Naive thymus-derived CD4-positive, alpha-beta T cell (primary cell): ENCODE results near the gene MAPK12. TPM values are rescaled to one million over a fixed set of nuclear protein-coding genes. Genes with fewer than 3 reads are reported as not detected.
A peak's percentile ranks its signal among the peaks of the same experiment; 100 is the strongest.

Experiments used
- ATAC-seq: fragments of 150-1000 bp; cut with Tn5 transposase; 2 replicates; pipeline ENCODE4 v1.10.0; 2021; ENCODE audit warnings: mild to moderate bottlenecking, moderate library complexity
- CTCF ChIA-PET: fragments of 350-600 bp; sonication (Branson Sonifier 250); formaldehyde crosslinking; loops from one replicate; lab custom pipeline; 2021; ENCODE audit warnings: antibody characterized with exemption; lab: Charles Lee
- POLR2A ChIA-PET: fragments of 350-600 bp; sonication (Branson Sonifier 250); formaldehyde crosslinking; loops from one replicate; lab custom pipeline; 2021; ENCODE audit warnings: antibody characterized with exemption, inconsistent platforms; lab: Charles Lee
- DNase-seq, 9 donors: peaks; one replicate each; pipeline versions ENCODE4 v3.0.0 to v3.0.0-alpha.2; 2020 to 2022; ENCODE audit warnings: mixed read lengths in 1 of 9
- H3K27ac ChIP-seq: one replicate; pipeline ENCODE4 v1.7.0; 2013; ENCODE audit warnings: mild to moderate bottlenecking, low read depth, low read length, moderate library complexity
- H3K27me3 ChIP-seq, 2 donors: one replicate each; pipeline ENCODE4 v1.7.0; 2013; ENCODE audit warnings: low read length in 2 of 2, mild to moderate bottlenecking in 2 of 2, moderate library complexity in 2 of 2; ENCODE audit not compliant: control insufficient read depth in 2 of 2, insufficient read depth in 2 of 2
- H3K36me3 ChIP-seq, 3 experiments: 1 replicate in 2 of 3; 2 replicates in 1 of 3; pipeline ENCODE4 v1.7.0; 2013; ENCODE audit warnings: low read length in 3 of 3, mild to moderate bottlenecking in 3 of 3, moderate library complexity in 1 of 3; ENCODE audit not compliant: insufficient read depth in 3 of 3, control insufficient read depth in 2 of 3
- H3K4me1 ChIP-seq, 2 donors: one replicate each; pipeline ENCODE4 v1.7.0; 2013; ENCODE audit warnings: low read length in 2 of 2, mild to moderate bottlenecking in 2 of 2, moderate library complexity in 1 of 2; ENCODE audit not compliant: control insufficient read depth in 2 of 2, insufficient read depth in 2 of 2
- H3K4me3 ChIP-seq: 2 replicates; pipeline ENCODE4 v1.7.0; 2013; ENCODE audit warnings: mild to moderate bottlenecking, low read length
- H3K9me3 ChIP-seq, 3 experiments: 1 replicate in 2 of 3; 2 replicates in 1 of 3; pipeline ENCODE4 v1.7.0; 2013; ENCODE audit warnings: low read length in 3 of 3; ENCODE audit not compliant: control insufficient read depth in 2 of 3
- H3K27ac Mint-ChIP-seq, 9 donors: one replicate each; pipeline ENCODE4 v1.8.0; 2020 to 2022; ENCODE audit warnings: mixed read lengths in 9 of 9, mild to moderate bottlenecking in 8 of 9, moderate library complexity in 5 of 9, inconsistent platforms in 2 of 9
- H3K27me3 Mint-ChIP-seq, 5 donors: one replicate each; pipeline ENCODE4 v1.8.0; 2021 to 2022; ENCODE audit warnings: mixed read lengths in 5 of 5, mild to moderate bottlenecking in 1 of 5
- H3K36me3 Mint-ChIP-seq, 5 donors: one replicate each; pipeline ENCODE4 v1.8.0; 2020 to 2022; ENCODE audit warnings: mixed read lengths in 5 of 5, mild to moderate bottlenecking in 3 of 5, inconsistent platforms in 1 of 5
- H3K4me1 Mint-ChIP-seq, 7 donors: one replicate each; pipeline ENCODE4 v1.8.0; 2020 to 2022; ENCODE audit warnings: mixed read lengths in 7 of 7, mild to moderate bottlenecking in 3 of 7, inconsistent platforms in 1 of 7
- H3K4me3 Mint-ChIP-seq, 10 donors: one replicate each; pipeline ENCODE4 v1.8.0; 2020 to 2022; ENCODE audit warnings: mild to moderate bottlenecking in 10 of 10, mixed read lengths in 10 of 10, moderate library complexity in 6 of 10, inconsistent platforms in 2 of 10
- H3K9me3 Mint-ChIP-seq, 11 donors: one replicate each; pipeline ENCODE4 v1.8.0; 2020 to 2022; ENCODE audit warnings: mixed read lengths in 11 of 11, mild to moderate bottlenecking in 4 of 11, inconsistent platforms in 1 of 11, moderate library complexity in 1 of 11
- intact Hi-C, 2 donors: fragments of 100-400 bp; cut with micrococcal nuclease; formaldehyde crosslinking; loops; one replicate each; pipeline ENCODE4 v1.15.1; 2023
- polyA plus RNA-seq, 2 donors: library from polyadenylated mRNA; unstranded; fragments of 300-500 nt; fragmentation: Illumina TruSeq; gene quantifications; one replicate each; pipeline ENCODE4 v1.2.3, GENCODE V29; 2021
- total RNA-seq, 6 experiments: library from RNA in 5 of 6; stranded (reverse) in 5 of 6; gene quantifications; 1 replicate in 5 of 6; 2 replicates in 1 of 6; pipeline ENCODE4 v1.2.3 and lab custom pipeline; 2021 to 2026

The MAPK12 gene
- total and polyA plus RNA-seq, 7 experiments from 2014 or later = 0.07 to 6.2 (median 2.1) TPM; not detected in 1

DNA sequence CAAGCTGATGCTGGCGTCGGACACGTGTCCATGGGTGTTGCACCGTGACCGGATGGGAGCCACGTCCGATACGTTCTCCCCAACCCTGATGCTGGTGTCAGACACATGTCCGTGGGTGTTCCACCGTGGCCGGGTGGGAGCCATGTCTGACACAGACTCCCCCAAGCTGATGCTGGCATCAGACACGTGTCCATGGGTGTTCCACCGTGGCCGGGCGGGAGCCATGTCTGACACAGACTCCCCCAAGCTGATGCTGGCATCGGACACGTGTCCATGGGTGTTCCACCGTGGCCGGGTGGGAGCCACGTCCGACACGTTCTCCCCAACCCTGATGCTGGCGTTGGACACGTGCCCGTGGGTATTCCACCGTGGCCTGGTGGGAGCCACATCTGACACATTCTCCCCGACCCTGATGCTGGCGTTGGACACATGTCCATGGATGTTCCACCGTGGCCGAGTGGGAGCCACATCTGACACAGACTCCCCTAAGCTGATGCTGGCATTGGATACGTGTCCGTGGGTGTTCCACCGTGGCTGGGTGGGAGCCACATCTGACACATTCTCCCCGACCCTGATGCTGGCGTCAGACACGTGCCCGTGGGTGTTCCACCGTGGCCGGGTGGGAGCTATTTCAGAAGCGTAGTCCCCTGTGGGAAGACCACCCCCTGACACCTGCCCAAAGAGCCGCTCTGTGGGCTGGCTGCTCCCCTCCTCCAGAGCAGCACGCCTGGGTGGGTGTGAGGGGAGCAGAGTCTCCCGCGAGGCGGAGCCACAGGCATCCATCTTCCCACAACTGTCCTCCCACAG lies 40.7 kb downstream of the MAPK12 start:
- no peaks in the 10 kb centered on the region for H3K27me3 Mint-ChIP-seq
- H3K9me3 ChIP-seq = no peaks in the 10 kb centered on the region
- peaks cover 7 to 95% (median 30%) of the 10 kb centered on the region in 3 experiments for H3K36me3 ChIP-seq
- CTCF ChIA-PET = no interaction called here
- H3K4me1 Mint-ChIP-seq = peaks cover 0 to 4% (median 0%) of the 10 kb centered on the region in 7 donors
- H3K36me3 Mint-ChIP-seq = peaks cover 0 to 19% (median 4%) of the 10 kb centered on the region in 5 donors
- H3K4me3 ChIP-seq = no peak overlapping the region
- no peak overlapping the region for H3K27ac ChIP-seq
- H3K9me3 Mint-ChIP-seq = no peaks in the 10 kb centered on the region
- no peaks in the 10 kb centered on the region for H3K4me1 ChIP-seq
- H3K27ac Mint-ChIP-seq = no peak overlapping the region
- POLR2A ChIA-PET = interaction anchor here (0.8 kb wide), 1 partner anchor 9 kb away, joined by 7 read pairs; no protein-coding TSS in a partner anchor
- intact Hi-C loops = no loop called here
- no peak overlapping the region for H3K4me3 Mint-ChIP-seq
- ATAC-seq (no peak), DNase-seq (no peak)
- no peaks in the 10 kb centered on the region for H3K27me3 ChIP-seq

DNA sequence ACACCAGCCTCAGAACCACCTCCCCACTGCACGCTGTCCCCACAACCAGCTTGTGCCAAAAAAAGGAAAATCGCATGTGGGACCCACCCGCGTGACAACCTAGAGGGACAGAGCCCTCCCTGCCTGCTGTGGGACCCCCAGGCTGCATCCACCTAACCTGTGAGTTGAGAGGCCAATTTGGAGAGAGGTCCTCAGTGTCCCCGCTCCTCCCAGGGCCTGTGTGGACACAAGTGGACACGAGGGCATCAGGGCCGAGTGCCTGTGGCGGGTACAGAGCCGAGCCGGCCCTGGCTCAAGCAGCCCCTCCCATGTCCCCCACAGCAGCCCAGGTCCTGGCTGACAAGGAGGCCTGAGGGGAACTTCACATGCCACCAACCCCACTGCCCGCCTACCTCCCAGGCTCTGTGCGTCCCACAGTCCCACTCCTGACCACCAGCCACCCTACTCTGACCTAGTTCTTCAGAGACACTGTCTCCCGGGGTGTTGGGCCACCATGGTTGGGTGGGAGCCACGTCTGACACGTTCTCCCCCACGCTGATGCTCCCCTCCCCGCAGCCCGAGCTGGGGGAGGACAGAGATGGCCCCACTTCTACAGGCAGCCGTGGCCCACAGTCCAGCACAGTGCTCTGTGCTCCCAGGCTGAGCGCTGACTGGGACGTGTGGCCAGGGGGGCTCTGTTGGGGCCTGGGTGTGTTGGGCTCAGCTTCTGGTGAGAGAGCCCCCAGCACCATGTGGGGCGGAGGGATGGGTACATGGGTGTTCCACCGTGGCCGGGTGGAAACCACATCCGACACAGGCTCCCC lies 41.5 kb downstream of the MAPK12 start:
- no peak overlapping the region for H3K27ac ChIP-seq
- H3K9me3 ChIP-seq = no peaks in the 10 kb centered on the region
- DNase-seq (no peak), ATAC-seq (peak; percentile 2)
- intact Hi-C loops = no loop called here
- peaks cover 0 to 19% (median 4%) of the 10 kb centered on the region in 5 donors for H3K36me3 Mint-ChIP-seq
- H3K4me3 ChIP-seq = no peak overlapping the region
- peaks cover 7 to 94% (median 28%) of the 10 kb centered on the region in 3 experiments for H3K36me3 ChIP-seq
- no peak overlapping the region for H3K4me3 Mint-ChIP-seq
- H3K4me1 ChIP-seq = no peaks in the 10 kb centered on the region
- POLR2A ChIA-PET = interaction anchor here (0.7 kb wide), 1 partner anchor 9 kb away, joined by 3 read pairs; no protein-coding TSS in a partner anchor
- peak overlapping the region in 1 of 9 donors; percentile 43 for H3K27ac Mint-ChIP-seq
- H3K27me3 ChIP-seq = no peaks in the 10 kb centered on the region
- peaks cover 0 to 5% (median under 1%) of the 10 kb centered on the region in 7 donors for H3K4me1 Mint-ChIP-seq
- no peaks in the 10 kb centered on the region for H3K27me3 Mint-ChIP-seq
- CTCF ChIA-PET = no interaction called here
- no peaks in the 10 kb centered on the region for H3K9me3 Mint-ChIP-seq

DNA sequence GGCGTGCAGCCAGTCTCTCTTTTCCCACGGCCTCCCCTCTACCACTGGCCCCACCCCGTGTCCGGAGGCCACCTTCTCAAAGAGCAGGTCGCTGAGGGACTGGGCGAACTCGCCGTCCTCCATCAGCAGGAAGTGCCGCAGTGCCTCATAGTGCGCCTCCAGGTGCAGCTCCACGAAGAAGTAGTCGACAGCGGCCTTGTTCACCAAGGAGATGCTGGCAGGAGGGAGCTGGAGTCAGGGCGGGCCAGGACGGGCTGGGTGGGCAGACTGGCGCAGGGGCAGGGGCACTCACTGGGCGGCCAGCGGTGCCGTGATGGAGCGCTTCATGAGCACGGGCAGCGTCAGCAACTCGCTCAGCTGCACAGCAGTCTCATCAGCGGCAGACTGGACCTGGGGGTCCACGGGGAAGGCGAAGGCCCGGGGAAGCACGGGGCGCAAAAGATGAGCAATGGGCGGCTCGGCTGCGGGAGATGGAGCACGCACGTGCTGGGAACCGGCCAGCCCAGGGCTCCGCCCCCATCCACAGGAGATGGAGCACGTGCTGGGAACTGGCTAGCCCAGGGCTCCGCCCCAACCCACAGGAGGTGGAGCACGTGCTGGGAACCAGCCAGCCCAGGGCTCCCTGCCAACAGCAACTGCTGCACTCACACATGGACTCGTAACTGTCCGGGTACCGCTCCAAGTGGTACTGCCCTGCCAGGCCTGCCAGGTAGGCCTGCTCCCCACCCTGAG lies 42.3 kb downstream of the MAPK12 start:
- ATAC-seq (peak; percentile 55), DNase-seq (no peak)
- intact Hi-C loops = no loop called here
- Mint-ChIP-seq H3K9me3 (no peaks in the 10 kb centered on the region), H3K36me3 (peaks cover 0 to 21% (median 8%) of the 10 kb centered on the region in 5 donors), H3K27me3 (no peaks in the 10 kb centered on the region), H3K4me1 (peaks cover 0 to 9% (median 5%) of the 10 kb centered on the region in 7 donors), H3K4me3 (no peak overlapping the region), H3K27ac (peak overlapping the region in 1 of 9 donors; percentile 43)
- Histone ChIP-seq H3K4me1 (no peaks in the 10 kb centered on the region), H3K36me3 (peaks cover 7 to 94% (median 28%) of the 10 kb centered on the region in 3 experiments), H3K9me3 (no peaks in the 10 kb centered on the region), H3K27ac (no peak overlapping the region), H3K4me3 (no peak overlapping the region), H3K27me3 (no peaks in the 10 kb centered on the region)
- ChIA-PET POLR2A (interaction anchor here (0.6 to 0.7 kb wide), 2 partner anchors 8 to 401 kb away, joined by 3 to 4 read pairs; no protein-coding TSS in a partner anchor), CTCF (no interaction called here)

DNA sequence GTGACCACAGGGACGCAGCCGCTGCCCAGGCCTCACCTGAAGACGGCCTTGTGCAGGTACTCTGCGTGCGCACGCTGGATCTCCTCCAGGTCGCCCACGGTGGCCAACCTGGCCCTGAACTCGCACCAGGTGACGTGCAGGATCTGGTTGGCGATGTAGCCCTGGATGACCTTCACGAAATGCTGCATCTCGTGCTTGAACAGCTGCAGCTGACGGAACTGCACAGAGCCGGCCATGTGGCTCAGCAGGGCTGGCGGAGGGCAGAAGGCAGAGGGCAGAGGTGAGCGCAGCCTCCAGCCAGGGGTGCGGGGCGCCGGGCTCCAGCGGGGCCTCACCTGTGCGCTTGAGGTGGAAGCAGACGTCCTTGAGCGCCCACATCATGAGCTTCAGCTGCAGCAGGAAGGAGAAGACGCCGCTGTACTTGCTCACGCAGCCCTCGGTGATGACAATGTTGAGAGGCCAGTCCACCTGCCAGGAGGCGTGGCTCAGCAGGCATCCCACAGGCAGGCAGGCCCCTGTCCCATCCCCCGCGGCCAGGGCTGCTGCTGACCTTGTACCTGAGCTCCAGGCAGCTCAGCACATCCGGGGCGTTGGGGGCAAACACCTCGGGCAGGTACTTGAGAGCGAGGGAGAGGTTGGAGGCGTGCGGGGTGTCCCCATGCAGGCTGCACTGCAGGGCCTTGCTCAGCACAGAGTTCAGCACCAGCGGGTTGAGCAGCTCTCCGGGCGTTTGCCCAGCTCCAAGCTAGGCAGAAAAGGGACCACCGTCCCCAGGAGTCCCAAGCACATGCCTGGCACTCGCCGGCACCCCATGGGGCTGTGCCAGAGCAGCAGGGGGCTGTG lies 43.1 kb downstream of the MAPK12 start:
- no peak for ATAC-seq
- H3K36me3 Mint-ChIP-seq = peaks cover 0 to 22% (median 10%) of the 10 kb centered on the region in 5 donors
- H3K27ac Mint-ChIP-seq = no peak overlapping the region
- POLR2A ChIA-PET = no interaction called here
- no peaks in the 10 kb centered on the region for H3K27me3 ChIP-seq
- H3K9me3 ChIP-seq = no peaks in the 10 kb centered on the region
- no peak overlapping the region for H3K27ac ChIP-seq
- no peak overlapping the region for H3K4me3 ChIP-seq
- no peak overlapping the region for H3K4me3 Mint-ChIP-seq
- H3K27me3 Mint-ChIP-seq = no peaks in the 10 kb centered on the region
- no peak for DNase-seq
- peaks cover 7 to 87% (median 22%) of the 10 kb centered on the region in 3 experiments for H3K36me3 ChIP-seq
- H3K4me1 Mint-ChIP-seq = peaks cover 0 to 16% (median 7%) of the 10 kb centered on the region in 7 donors
- H3K9me3 Mint-ChIP-seq = no peaks in the 10 kb centered on the region
- CTCF ChIA-PET = no interaction called here
- intact Hi-C loops = no loop called here
- H3K4me1 ChIP-seq = no peaks in the 10 kb centered on the region

DNA sequence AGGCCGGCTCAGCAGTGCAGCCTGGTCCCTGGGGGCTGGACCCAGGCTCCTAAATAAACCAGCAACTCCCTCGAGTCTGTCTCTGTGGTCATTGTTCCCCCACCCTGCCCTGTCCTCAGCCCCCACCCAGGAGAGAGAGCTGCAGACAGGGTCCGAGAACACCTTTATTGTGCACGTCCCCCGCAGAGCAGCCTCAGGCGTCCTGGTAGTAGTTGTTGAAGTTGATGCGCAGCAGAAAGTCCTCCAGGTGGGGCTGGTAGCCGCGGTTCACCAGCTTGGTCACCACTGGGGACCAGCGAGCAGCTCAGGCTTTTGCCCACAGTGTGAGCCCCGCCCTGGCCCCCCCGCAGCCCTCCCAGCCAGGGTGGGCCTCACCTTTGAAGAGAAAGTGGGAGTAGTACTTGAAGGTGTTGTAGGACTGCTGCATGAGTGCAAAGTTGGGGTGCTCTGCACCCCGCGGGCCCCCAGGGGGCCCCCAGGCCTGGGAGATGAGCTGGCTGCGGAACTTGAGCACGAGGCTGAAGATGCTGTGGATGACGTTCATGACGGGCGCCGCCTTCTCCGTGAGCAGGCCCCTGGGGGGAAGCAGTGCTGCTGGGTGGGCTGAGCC lies 43.8 kb downstream of the MAPK12 start:
- H3K4me3 Mint-ChIP-seq = no peak overlapping the region
- H3K27ac Mint-ChIP-seq = peak overlapping the region in 1 of 9 donors; percentile 25
- ATAC-seq (no peak), DNase-seq (no peak)
- POLR2A ChIA-PET = no interaction called here
- H3K27me3 ChIP-seq = no peaks in the 10 kb centered on the region
- no peaks in the 10 kb centered on the region for H3K27me3 Mint-ChIP-seq
- H3K36me3 Mint-ChIP-seq = peaks cover 0 to 25% (median 9%) of the 10 kb centered on the region in 5 donors
- H3K4me1 ChIP-seq = no peaks in the 10 kb centered on the region
- H3K9me3 Mint-ChIP-seq = no peaks in the 10 kb centered on the region
- peaks cover 0 to 23% (median 12%) of the 10 kb centered on the region in 7 donors for H3K4me1 Mint-ChIP-seq
- H3K27ac ChIP-seq = no peak overlapping the region
- H3K36me3 ChIP-seq = peaks cover 7 to 85% (median 15%) of the 10 kb centered on the region in 3 experiments
- intact Hi-C loops = no loop called here
- CTCF ChIA-PET = no interaction called here
- no peak overlapping the region for H3K4me3 ChIP-seq
- H3K9me3 ChIP-seq = no peaks in the 10 kb centered on the region
